ENCODE results near the gene UBE2I.

DNA sequence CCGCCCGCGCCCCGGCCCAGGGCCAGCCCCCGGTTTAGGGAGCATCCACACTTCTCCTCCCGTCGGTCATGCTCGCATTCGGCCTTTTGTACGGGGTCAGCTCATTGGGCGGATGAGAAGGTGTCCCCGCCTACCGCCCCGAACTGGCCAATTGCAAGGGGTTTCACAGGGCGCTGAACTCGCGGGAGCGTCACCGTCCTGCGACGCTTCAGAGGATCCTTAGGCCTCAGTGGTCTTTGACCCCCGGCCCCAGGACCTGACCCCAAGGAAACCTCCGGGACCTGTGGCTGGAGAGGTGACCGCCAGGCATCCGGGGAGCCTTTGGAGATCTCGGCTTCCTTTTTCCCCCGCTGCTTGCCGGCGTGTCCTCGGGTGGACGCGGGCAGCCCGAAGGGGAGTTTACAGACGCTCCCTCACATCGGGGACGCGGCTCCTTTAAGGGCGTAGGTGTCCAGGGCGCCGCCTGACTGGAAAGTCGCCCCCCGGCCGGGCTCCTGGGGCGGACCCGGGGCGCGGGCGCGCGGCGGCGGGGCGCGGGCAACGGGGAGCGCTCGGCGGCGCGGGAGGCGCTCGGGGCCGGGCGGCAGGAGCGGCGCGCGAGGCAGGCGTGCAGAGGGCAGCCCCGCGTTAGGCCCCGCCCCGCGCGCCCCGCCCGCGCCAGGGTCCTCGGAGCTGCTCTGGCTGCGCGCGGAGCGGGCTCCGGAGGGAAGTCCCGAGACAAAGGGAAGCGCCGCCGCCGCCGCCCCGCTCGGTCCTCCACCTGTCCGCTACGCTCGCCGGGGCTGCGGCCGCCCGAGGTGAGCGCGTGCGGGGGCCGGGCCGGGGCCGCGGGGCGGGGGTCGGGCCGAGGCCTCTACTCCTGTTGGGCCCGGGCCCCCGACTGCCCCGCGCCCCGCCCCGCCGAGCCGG is at the start of gene UBE2I:
- TF ChIP-seq CTCF (conservative IDR thresholded peaks at IDR 0.05; ENCODE audit: low read depth, low read length) (no peak), EZH2 (IDR thresholded peaks at IDR 0.05; ENCODE audit: borderline replicate concordance, low read depth, low read length, poor library complexity, severe bottlenecking) (no peak)

Data from A673 (cell line).